HepG2 (cell line): ENCODE data around the gene P4HA1. TPM values are rescaled to one million over a fixed set of nuclear protein-coding genes. Genes with fewer than 3 reads are reported as not detected.

ENCODE experiments used
- DMAP1 ChIP-seq: IDR thresholded peaks from 2 replicates; pipeline ENCODE4 v1.6.1; 2016
- DPF2 ChIP-seq: sonication (generic); formaldehyde crosslinking; IDR thresholded peaks from 2 replicates; pipeline ENCODE4 v1.4.0; 2020; ENCODE audit warnings: mild to moderate bottlenecking, low read depth, missing genetic modification reagents, borderline replicate concordance
- ISX ChIP-seq: sonication (generic); formaldehyde crosslinking; conservative IDR thresholded peaks from 2 replicates; pipeline ENCODE4 v1.5.0; 2020; ENCODE audit warnings: missing genetic modification reagents
- JDP2 ChIP-seq: sonication (generic); formaldehyde crosslinking; IDR thresholded peaks from 2 replicates; pipeline ENCODE4 v1.8.1; 2022; ENCODE audit warnings: missing genetic modification reagents, borderline replicate concordance
- JUN ChIP-seq: sonication (generic); formaldehyde crosslinking; IDR thresholded peaks from 2 replicates; pipeline ENCODE4 v1.4.0; 2020; ENCODE audit warnings: mild to moderate bottlenecking, missing genetic modification reagents
- MNT ChIP-seq: fragments of 450-650 bp; IDR thresholded peaks from 2 replicates; pipeline ENCODE4 v1.6.1; 2016
- PAF1 ChIP-seq: IDR thresholded peaks from 2 replicates; pipeline ENCODE4 v1.6.1; 2016; ENCODE audit warnings: missing genetic modification reagents, missing compliant biosample characterization
- PBX3 ChIP-seq: sonication (generic); formaldehyde crosslinking; IDR thresholded peaks from 2 replicates; pipeline ENCODE4 v1.8.1; 2023; ENCODE audit warnings: missing genetic modification reagents, inconsistent platforms, borderline replicate concordance
- RFXAP ChIP-seq: sonication (generic); formaldehyde crosslinking; IDR thresholded peaks from 2 replicates; pipeline ENCODE4 v1.4.0; 2020; ENCODE audit warnings: missing genetic modification reagents, borderline replicate concordance
- RNF219 ChIP-seq: sonication (generic); formaldehyde crosslinking; IDR thresholded peaks from 2 replicates; pipeline ENCODE4 v1.5.0; 2020; ENCODE audit warnings: mild to moderate bottlenecking, missing genetic modification reagents
- TBX3 ChIP-seq: fragments of 450-650 bp; IDR thresholded peaks from 2 replicates; pipeline ENCODE4 v1.6.1; 2017; ENCODE audit warnings: antibody characterized with exemption, mild to moderate bottlenecking, inconsistent platforms, borderline replicate concordance
- TOPORS ChIP-seq: sonication (generic); formaldehyde crosslinking; IDR thresholded peaks from 2 replicates; pipeline ENCODE4 v1.8.0; 2023; ENCODE audit warnings: mild to moderate bottlenecking, missing genetic modification reagents
- ZFP1 ChIP-seq: IDR thresholded peaks from 2 replicates; pipeline ENCODE4 v1.6.1; 2016
- ZKSCAN8 ChIP-seq: IDR thresholded peaks from 2 replicates; pipeline ENCODE4 v1.6.1; 2016; ENCODE audit warnings: borderline replicate concordance, missing genetic modification reagents, missing compliant biosample characterization
- ZNF101 ChIP-seq: sonication (generic); formaldehyde crosslinking; IDR thresholded peaks from 2 replicates; pipeline ENCODE4 v1.4.0; 2020; ENCODE audit warnings: mild to moderate bottlenecking, low read depth, missing genetic modification reagents, borderline replicate concordance
- ZNF121 ChIP-seq: sonication (generic); formaldehyde crosslinking; IDR thresholded peaks from 2 replicates; pipeline ENCODE4 v1.5.0; 2020; ENCODE audit warnings: mild to moderate bottlenecking, missing genetic modification reagents
- ZNF383 ChIP-seq: sonication (generic); formaldehyde crosslinking; IDR thresholded peaks from 2 replicates; pipeline ENCODE4 v1.4.0; 2020; ENCODE audit warnings: missing genetic modification reagents, mild to moderate bottlenecking, borderline replicate concordance
- ZNF446 ChIP-seq: sonication (generic); formaldehyde crosslinking; IDR thresholded peaks from 2 replicates; pipeline ENCODE4 v1.5.0; 2020; ENCODE audit warnings: mild to moderate bottlenecking, missing genetic modification reagents
- ZNF598 ChIP-seq: sonication (generic); formaldehyde crosslinking; IDR thresholded peaks from 2 replicates; pipeline ENCODE4 v1.5.1; 2020; ENCODE audit warnings: mild to moderate bottlenecking, missing genetic modification reagents, borderline replicate concordance
- ZNF7 ChIP-seq: IDR thresholded peaks from 2 replicates; pipeline ENCODE4 v1.6.1; 2016; ENCODE audit warnings: missing biosample characterization, missing genetic modification reagents
- ZNF782 ChIP-seq: sonication (generic); formaldehyde crosslinking; IDR thresholded peaks from 2 replicates; pipeline ENCODE4 v1.4.0; 2020; ENCODE audit warnings: missing genetic modification reagents, mild to moderate bottlenecking, borderline replicate concordance
- ZNF83 ChIP-seq: sonication (generic); formaldehyde crosslinking; IDR thresholded peaks from 2 replicates; pipeline ENCODE4 v1.4.0; 2020; ENCODE audit warnings: missing genetic modification reagents, mild to moderate bottlenecking, borderline replicate concordance
- ZNF841 ChIP-seq: sonication (generic); formaldehyde crosslinking; IDR thresholded peaks from 2 replicates; pipeline ENCODE4 v1.8.1; 2023; ENCODE audit warnings: missing genetic modification reagents, borderline replicate concordance
- ZNF850 ChIP-seq: sonication (generic); formaldehyde crosslinking; conservative IDR thresholded peaks from 2 replicates; pipeline ENCODE4 v1.9.0; 2021; ENCODE audit warnings: mild to moderate bottlenecking, missing genetic modification reagents
- polyA plus RNA-seq, 8 experiments: library from polyadenylated mRNA; depleted of rRNA in 3 of 8; stranded (reverse) in 7 of 8; unstranded in 1 of 8; fragments of >200 nt; fragmentation: Illumina TruSeq in 4 of 8; extraction: Trizol in 4 of 8; gene quantifications; 2 replicates each; pipeline versions ENCODE4 v1.2.1 to v1.2.3, GENCODE V29; 2011 to 2016; ENCODE audit warnings: low read depth in 4 of 8, missing spikeins in 1 of 8, mixed read lengths in 1 of 8; ENCODE audit not compliant: insufficient read depth in 1 of 8
- total RNA-seq, 5 experiments: library from RNA; depleted of rRNA; stranded (reverse); fragments of >200 nt; fragmentation: Illumina TruSeq; extraction: Trizol; gene quantifications; 2 replicates each; pipeline ENCODE4 v1.2.3, GENCODE V29; 2016; ENCODE audit warnings: low read depth in 1 of 5
- TF ChIP-seq, protein P1 (sequence below): sonication (generic); formaldehyde crosslinking; IDR thresholded peaks from 2 replicates; pipeline ENCODE4 v1.5.0; 2020; ENCODE audit warnings: missing genetic modification reagents, mild to moderate bottlenecking, borderline replicate concordance
- TF ChIP-seq, protein P2 (sequence below): sonication (generic); formaldehyde crosslinking; IDR thresholded peaks from 2 replicates; pipeline ENCODE4 v1.4.0; 2020; ENCODE audit warnings: mild to moderate bottlenecking, low read depth, missing genetic modification reagents

Gene P4HA1
- total and polyA plus RNA-seq, 2 of the 13 experiments (the other 11 are each of a cell fraction or from before 2014, with no cell fraction given) = 63.1 to 196 TPM

- TF ChIP-seq ZNF850 (CRISPR knock-in tag) = no peak
- TF ChIP-seq MNT = no peak
- no peak for TF ChIP-seq ZNF841 (CRISPR knock-in tag)
- TF ChIP-seq ISX = no peak
- TF ChIP-seq, protein P1, sequence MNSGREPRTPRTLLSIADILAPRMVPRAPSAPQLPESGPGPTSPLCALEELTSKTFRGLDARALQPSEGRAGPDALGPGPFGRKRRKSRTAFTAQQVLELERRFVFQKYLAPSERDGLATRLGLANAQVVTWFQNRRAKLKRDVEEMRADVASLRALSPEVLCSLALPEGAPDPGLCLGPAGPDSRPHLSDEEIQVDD (CRISPR knock-in tag) = no peak
- TF ChIP-seq ZNF121 (CRISPR knock-in tag) = no peak
- no peak for TF ChIP-seq ZNF598 (CRISPR knock-in tag)
- TF ChIP-seq ZNF383 (CRISPR knock-in tag) = no peak
- TF ChIP-seq ZNF782 (CRISPR knock-in tag) = no peak
- no peak for TF ChIP-seq ZNF446 (CRISPR knock-in tag)
- no peak for TF ChIP-seq RNF219 (CRISPR knock-in tag)
- TF ChIP-seq PAF1 (CRISPR knock-in tag) = no peak
- no peak for TF ChIP-seq ZNF83
- no peak for TF ChIP-seq JDP2 (CRISPR knock-in tag)
- no peak for TF ChIP-seq TOPORS (CRISPR knock-in tag)
- TF ChIP-seq, protein P2, sequence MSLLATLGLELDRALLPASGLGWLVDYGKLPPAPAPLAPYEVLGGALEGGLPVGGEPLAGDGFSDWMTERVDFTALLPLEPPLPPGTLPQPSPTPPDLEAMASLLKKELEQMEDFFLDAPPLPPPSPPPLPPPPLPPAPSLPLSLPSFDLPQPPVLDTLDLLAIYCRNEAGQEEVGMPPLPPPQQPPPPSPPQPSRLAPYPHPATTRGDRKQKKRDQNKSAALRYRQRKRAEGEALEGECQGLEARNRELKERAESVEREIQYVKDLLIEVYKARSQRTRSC (CRISPR knock-in tag) = no peak
- no peak for TF ChIP-seq DMAP1 (CRISPR knock-in tag)
- no peak for TF ChIP-seq RFXAP
- TF ChIP-seq PBX3 (CRISPR knock-in tag) = no peak
- no peak for TF ChIP-seq TBX3
- TF ChIP-seq ZNF101 (CRISPR knock-in tag) = no peak
- no peak for TF ChIP-seq ZKSCAN8 (CRISPR knock-in tag)
- TF ChIP-seq DPF2 (CRISPR knock-in tag) = no peak
- no peak for TF ChIP-seq ZNF7 (CRISPR knock-in tag)
- 0 out of 2 replicates have a peak, but pooled peaks have one; percentile 30 for TF ChIP-seq JUN (CRISPR knock-in tag)
- no peak for TF ChIP-seq ZFP1 (CRISPR knock-in tag)
Observed at GRCh38 chr10:73117976-73118743, 21.5 kb upstream of the P4HA1 start (continued).
